Upper lobe of right lung (tissue), 1 donor: ENCODE results near the gene CELF5. TPM values are rescaled to one million over a fixed set of nuclear protein-coding genes. Genes with fewer than 3 reads are reported as not detected.
"Not testable (repeated sequence)": the region's sequence is repeated elsewhere in the genome, so short reads cannot be mapped to it uniquely, and the experiment has no call there.

Source experiments
- ATAC-seq: fragments of 200-7000 bp; cut with Tn5 transposase; one replicate; pipeline ENCODE4 v1.9.1; 2020; ENCODE audit warnings: mild to moderate bottlenecking, moderate library complexity
- DNase-seq: peaks from one replicate; pipeline ENCODE4 v3.0.0-alpha.2; 2020
- H3K27ac ChIP-seq: fragments of 200-600 bp; one replicate; pipeline ENCODE4 v1.8.0; 2022
- H3K27me3 ChIP-seq: fragments of 200-600 bp; one replicate; pipeline ENCODE4 v1.8.0; 2022; ENCODE audit warnings: mild to moderate bottlenecking
- H3K36me3 ChIP-seq: fragments of 200-600 bp; one replicate; pipeline ENCODE4 v1.8.0; 2022
- H3K4me1 ChIP-seq: fragments of 200-600 bp; one replicate; pipeline ENCODE4 v1.8.0; 2022
- H3K4me3 ChIP-seq: fragments of 200-600 bp; one replicate; pipeline ENCODE4 v1.8.0; 2022; ENCODE audit warnings: mild to moderate bottlenecking
- H3K9me3 ChIP-seq: fragments of 200-600 bp; one replicate; pipeline ENCODE4 v1.8.0; 2022
- CTCF ChIP-seq: fragments of 200-600 bp; IDR thresholded peaks from one replicate; pipeline ENCODE4 v1.8.0; 2022; ENCODE audit warnings: antibody characterized with exemption
- intact Hi-C: fragments of 100-400 bp; cut with DNase I; formaldehyde crosslinking; loops from one replicate; pipeline ENCODE4 v1.11.0; 2022
- total RNA-seq: library from RNA; stranded (reverse); fragmentation: NEBNext Ultra II Directional; extraction: Animal tissue kit (Norgen Biotek cat#: 25700); gene quantifications from one replicate; pipeline ENCODE4 v1.2.1, GENCODE V29; 2021
- donor health status: DM: no; HTN: yes; CAD: no; lungs with severe emphysema.

Gene CELF5
- total RNA-seq, 1 donor from 2014 or later: not detected

- no peak overlapping the region for H3K27ac ChIP-seq
- intact Hi-C loops: no loop called here
- H3K9me3 ChIP-seq: no peaks in the 10 kb centered on the region
- ATAC-seq (no peak), DNase-seq (no peak)
- no peaks in the 10 kb centered on the region for H3K4me1 ChIP-seq
- H3K36me3 ChIP-seq: no peaks in the 10 kb centered on the region
- H3K27me3 ChIP-seq: peaks cover 31% of the 10 kb centered on the region
- no peak overlapping the region for H3K4me3 ChIP-seq
- no peak for TF ChIP-seq CTCF
These were observed 69.8 kb downstream of the CELF5 start for GRCh38 chr19:3294080-3294850.

GRCh38 chr19:3295581-3295980, 71.1 kb downstream of the CELF5 start:
- no peaks in the 10 kb centered on the region for H3K9me3 ChIP-seq
- intact Hi-C loops: no loop called here
- TF ChIP-seq CTCF: no peak
- no peak for DNase-seq
- peaks cover 21% of the 10 kb centered on the region for H3K27me3 ChIP-seq
- H3K36me3 ChIP-seq: no peaks in the 10 kb centered on the region
- H3K4me3 ChIP-seq: no peak overlapping the region
- H3K4me1 ChIP-seq: no peaks in the 10 kb centered on the region
- ATAC-seq: no peak
- no peak overlapping the region for H3K27ac ChIP-seq

GRCh38 chr19:3296034-3296433, 71.6 kb downstream of the CELF5 start:
- ATAC-seq (no peak), DNase-seq (no peak)
- TF ChIP-seq CTCF: no peak
- Histone ChIP-seq H3K4me1 (no peaks in the 10 kb centered on the region), H3K27me3 (peaks cover 19% of the 10 kb centered on the region), H3K4me3 (no peak overlapping the region), H3K36me3 (no peaks in the 10 kb centered on the region), H3K9me3 (no peaks in the 10 kb centered on the region), H3K27ac (no peak overlapping the region)
- intact Hi-C loops: no loop called here

GRCh38 chr19:3296446-3296845, 72.0 kb downstream of the CELF5 start:
- Histone ChIP-seq H3K36me3 (no peaks in the 10 kb centered on the region), H3K27me3 (peaks cover 19% of the 10 kb centered on the region), H3K9me3 (no peaks in the 10 kb centered on the region), H3K4me1 (no peaks in the 10 kb centered on the region), H3K27ac (no peak overlapping the region), H3K4me3 (no peak overlapping the region)
- no peak for TF ChIP-seq CTCF
- DNase-seq (no peak), ATAC-seq (no peak)
- intact Hi-C loops: no loop called here

- no peak for DNase-seq
- Histone ChIP-seq H3K4me3 (no peak overlapping the region), H3K36me3 (no peaks in the 10 kb centered on the region), H3K9me3 (no peaks in the 10 kb centered on the region), H3K27ac (no peak overlapping the region), H3K27me3 (peaks cover 16% of the 10 kb centered on the region), H3K4me1 (no peaks in the 10 kb centered on the region)
- no peak for ATAC-seq
- TF ChIP-seq CTCF: no peak
- intact Hi-C loops: no loop called here
These were observed 74.5 kb downstream of the CELF5 start for GRCh38 chr19:3298853-3299449.

GRCh38 chr19:3300566-3300965, 76.1 kb downstream of the CELF5 start:
- H3K36me3 ChIP-seq, H3K4me1 ChIP-seq, H3K9me3 ChIP-seq, H3K4me3 ChIP-seq, DNase-seq, intact Hi-C loops, H3K27ac ChIP-seq: not testable (repeated sequence)
- H3K27me3 ChIP-seq: peaks cover 13% of the 10 kb centered on the region
- ATAC-seq: peak; percentile 56
